GM23248 (cell line): ENCODE measurements around the gene REM2. TPM values are rescaled to one million over a fixed set of nuclear protein-coding genes. Genes with fewer than 3 reads are reported as not detected.

Source experiments
- DNase-seq: peaks from one replicate; pipeline ENCODE4 v3.0.0-alpha.2; 2015
- H2AFZ ChIP-seq: fragments of 200-600 bp; sonication (generic); 2 replicates; pipeline ENCODE4 v1.6.1; 2016; ENCODE audit warnings: antibody characterized with exemption
- H3F3A ChIP-seq: fragments of 200-600 bp; sonication (generic); 2 replicates; pipeline ENCODE4 v1.6.1; 2016; ENCODE audit warnings: mild to moderate bottlenecking, antibody characterized with exemption, mixed run types; ENCODE audit not compliant: insufficient read depth
- H3K27ac ChIP-seq: fragments of 200-600 bp; sonication (generic); 2 replicates; pipeline ENCODE4 v1.5.1; 2016; ENCODE audit warnings: mild to moderate bottlenecking
- H3K27me3 ChIP-seq: fragments of 200-600 bp; sonication (generic); replicated peaks from 2 replicates; pipeline ENCODE4 v1.6.1; 2016; ENCODE audit warnings: mild to moderate bottlenecking; ENCODE audit not compliant: insufficient read depth
- H3K36me3 ChIP-seq: fragments of 200-600 bp; sonication (generic); 2 replicates; pipeline ENCODE4 v1.6.1; 2016; ENCODE audit warnings: low read depth, mild to moderate bottlenecking
- H3K4me1 ChIP-seq: fragments of 200-600 bp; sonication (generic); 2 replicates; pipeline ENCODE4 v1.6.1; 2016; ENCODE audit warnings: mild to moderate bottlenecking; ENCODE audit not compliant: insufficient read depth
- H3K4me2 ChIP-seq: fragments of 200-600 bp; sonication (generic); one replicate; pipeline ENCODE4 v1.6.1; 2016; ENCODE audit warnings: mild to moderate bottlenecking; ENCODE audit not compliant: unreplicated experiment
- H3K4me3 ChIP-seq: fragments of 200-600 bp; sonication (generic); 2 replicates; pipeline ENCODE4 v1.5.1; 2016; ENCODE audit warnings: mild to moderate bottlenecking
- H3K79me2 ChIP-seq: fragments of 200-600 bp; sonication (generic); 2 replicates; pipeline ENCODE4 v1.6.1; 2016; ENCODE audit warnings: mild to moderate bottlenecking; ENCODE audit not compliant: insufficient read depth
- H3K9ac ChIP-seq: fragments of 200-600 bp; sonication (generic); 2 replicates; pipeline ENCODE4 v1.6.1; 2016; ENCODE audit warnings: mild to moderate bottlenecking
- H3K9me2 ChIP-seq: fragments of 200-600 bp; sonication (generic); 2 replicates; pipeline ENCODE4 v1.6.1; 2016; ENCODE audit warnings: mixed run types, mild to moderate bottlenecking, moderate library complexity; ENCODE audit not compliant: insufficient read depth
- H3K9me3 ChIP-seq: fragments of 200-600 bp; sonication (generic); one replicate; pipeline ENCODE4 v1.6.1; 2017; ENCODE audit warnings: low read depth
- H4K20me1 ChIP-seq: fragments of 200-600 bp; sonication (generic); 2 replicates; pipeline ENCODE4 v1.6.0; 2016; ENCODE audit not compliant: insufficient read depth
- EZH2 ChIP-seq: fragments of 200-600 bp; sonication (generic); IDR thresholded peaks from 2 replicates; pipeline ENCODE4 v1.6.1; 2018; ENCODE audit warnings: antibody characterized with exemption, mild to moderate bottlenecking; ENCODE audit not compliant: insufficient read depth, poor library complexity, severe bottlenecking
- EZH2phosphoT487 ChIP-seq: fragments of 200-600 bp; sonication (generic); IDR thresholded peaks from 2 replicates; pipeline ENCODE4 v1.6.1; 2018; ENCODE audit warnings: antibody characterized with exemption, moderate library complexity, mild to moderate bottlenecking, low read depth; ENCODE audit not compliant: insufficient read depth
- WGBS, 2 experiments: methylation state at CpG; one replicate each; pipeline ENCODE4 v1.1.6; 2015 to 2017; ENCODE audit warnings: low lambda C conversion rate in 2 of 2, low coverage in 1 of 2; ENCODE audit errors: missing lambda C conversion rate in 2 of 2; 5-methylcytosine and 5-hydroxymethylcytosine counted together
- in situ Hi-C: fragments of 300-500 bp; cut with MboI; formaldehyde crosslinking; loops from 2 replicates; pipeline ENCODE4 v1.15.0; 2020
- polyA plus RNA-seq: library from polyadenylated mRNA; unstranded; fragments of >200 nt; fragmentation: Nextera tagmentation; extraction: Ambion mirVana; gene quantifications from 2 replicates; pipeline ENCODE4 v1.2.1, GENCODE V29; 2016
- total RNA-seq: library from RNA; depleted of rRNA; stranded (reverse); fragments of >200 nt; shearing (Covaris generic); gene quantifications from 2 replicates; pipeline ENCODE4 v1.2.3, GENCODE V29; 2014

REM2 gene
- total and polyA plus RNA-seq, 2 experiments from 2014 or later, result 0.22 TPM; not detected in 1

DNA sequence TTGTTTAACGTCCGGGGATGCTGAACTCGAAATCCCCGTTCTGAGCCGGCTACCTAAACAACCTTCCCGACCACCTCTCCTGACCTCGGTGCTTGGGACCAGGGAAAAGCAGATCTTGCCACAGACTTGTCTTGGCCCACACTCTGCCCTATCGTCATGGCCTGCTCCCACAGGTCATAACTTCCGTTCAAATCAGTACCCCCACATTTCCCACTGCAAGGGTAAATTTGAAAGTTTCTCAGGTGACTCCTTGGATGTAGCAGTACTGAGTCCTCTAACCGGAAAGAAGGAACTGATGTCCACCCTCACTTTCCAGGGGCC lies 36.5 kb downstream of the REM2 start:
- Histone ChIP-seq H3K4me2 (peak overlapping the region; percentile 52), H3F3A (peaks cover 34% of the 10 kb centered on the region), H3K36me3 (peaks cover 30% of the 10 kb centered on the region), H4K20me1 (no peaks in the 10 kb centered on the region), H3K4me1 (peaks cover 21% of the 10 kb centered on the region), H3K9ac (peak overlapping the region; percentile 67), H3K27ac (peak overlapping the region; percentile 83), H2AFZ (peak overlapping the region; percentile 84), H3K9me2 (no peaks in the 10 kb centered on the region), H3K27me3 (no peaks in the 10 kb centered on the region), H3K79me2 (peaks cover 40% of the 10 kb centered on the region), H3K9me3 (no peaks in the 10 kb centered on the region), H3K4me3 (peak overlapping the region; percentile 61)
- in situ Hi-C loops, result no loop called here
- no peak for DNase-seq
- TF ChIP-seq EZH2 (no peak), EZH2phosphoT487 (no peak)
- WGBS, 2 experiments, result 15 to 16% methylated on average over 10 of the region's 10 CpGs

DNA sequence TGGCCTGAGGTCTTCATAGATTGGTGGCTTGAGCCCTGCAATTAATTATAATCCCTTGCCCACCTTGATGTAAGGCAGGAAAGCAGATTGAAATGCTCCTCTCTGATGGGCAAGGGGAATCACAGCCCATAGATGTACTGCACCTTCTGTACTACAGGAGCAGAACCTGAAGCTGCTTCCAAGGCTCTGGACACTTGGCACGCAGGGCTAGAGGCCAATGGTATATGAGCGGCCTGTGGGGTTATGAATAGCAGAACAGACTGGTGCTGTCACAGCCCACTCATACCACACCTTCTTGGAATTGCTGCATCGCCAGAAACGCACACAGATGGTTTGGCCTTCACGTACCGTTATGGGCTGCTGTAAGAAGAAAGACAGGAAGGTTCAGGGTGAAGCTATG lies 37.7 kb downstream of the REM2 start:
- no peak for DNase-seq
- H3K36me3 ChIP-seq, result peaks cover 36% of the 10 kb centered on the region
- H2AFZ ChIP-seq, result no peak overlapping the region
- no peaks in the 10 kb centered on the region for H3K9me2 ChIP-seq
- WGBS, 2 experiments, result 85 to 89% methylated on average over 6 of the region's 6 CpGs
- H3K4me2 ChIP-seq, result no peak overlapping the region
- no peaks in the 10 kb centered on the region for H4K20me1 ChIP-seq
- H3K4me3 ChIP-seq, result no peak overlapping the region
- in situ Hi-C loops, result no loop called here
- H3K27ac ChIP-seq, result no peak overlapping the region
- no peaks in the 10 kb centered on the region for H3K27me3 ChIP-seq
- H3K9me3 ChIP-seq, result no peaks in the 10 kb centered on the region
- peaks cover 34% of the 10 kb centered on the region for H3F3A ChIP-seq
- TF ChIP-seq EZH2 (no peak), EZH2phosphoT487 (no peak)
- H3K79me2 ChIP-seq, result peaks cover 32% of the 10 kb centered on the region
- H3K4me1 ChIP-seq, result peaks cover 21% of the 10 kb centered on the region
- H3K9ac ChIP-seq, result no peak overlapping the region

DNA sequence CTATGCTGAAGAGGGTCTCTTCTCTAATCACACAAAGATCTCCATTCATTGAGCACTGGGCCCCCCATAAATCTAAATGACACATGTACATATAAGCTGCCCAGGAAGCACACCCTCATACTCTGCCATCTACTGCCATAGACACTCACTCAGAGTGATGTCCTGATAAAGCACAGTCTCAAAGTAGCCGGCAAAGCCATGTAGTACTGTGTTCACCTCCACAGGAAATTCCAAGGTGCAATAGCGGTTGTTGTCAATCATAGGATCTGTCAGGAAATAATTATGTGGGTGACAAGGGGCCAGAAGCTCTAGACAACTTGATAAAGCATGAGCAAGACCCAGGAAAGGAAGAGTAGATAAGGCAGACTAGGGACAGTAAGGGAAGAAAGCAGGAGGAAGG lies 39.3 kb downstream of the REM2 start:
- Histone ChIP-seq H3K79me2 (peaks cover 30% of the 10 kb centered on the region), H3K4me3 (no peak overlapping the region), H4K20me1 (no peaks in the 10 kb centered on the region), H3K27ac (0 out of 2 replicates have a peak overlapping the region, but pooled peaks have one; percentile 4), H3K27me3 (no peaks in the 10 kb centered on the region), H3F3A (peaks cover 34% of the 10 kb centered on the region), H3K36me3 (peaks cover 40% of the 10 kb centered on the region), H3K9me3 (no peaks in the 10 kb centered on the region), H3K4me2 (no peak overlapping the region), H3K9ac (no peak overlapping the region), H3K4me1 (peaks cover 23% of the 10 kb centered on the region), H2AFZ (no peak overlapping the region), H3K9me2 (no peaks in the 10 kb centered on the region)
- TF ChIP-seq EZH2, result no peak
- TF ChIP-seq EZH2phosphoT487, result no peak
- in situ Hi-C loops, result no loop called here
- no peak for DNase-seq
- WGBS, 2 experiments, result 97 to 100% methylated on average over 2 of the region's 2 CpGs

DNA sequence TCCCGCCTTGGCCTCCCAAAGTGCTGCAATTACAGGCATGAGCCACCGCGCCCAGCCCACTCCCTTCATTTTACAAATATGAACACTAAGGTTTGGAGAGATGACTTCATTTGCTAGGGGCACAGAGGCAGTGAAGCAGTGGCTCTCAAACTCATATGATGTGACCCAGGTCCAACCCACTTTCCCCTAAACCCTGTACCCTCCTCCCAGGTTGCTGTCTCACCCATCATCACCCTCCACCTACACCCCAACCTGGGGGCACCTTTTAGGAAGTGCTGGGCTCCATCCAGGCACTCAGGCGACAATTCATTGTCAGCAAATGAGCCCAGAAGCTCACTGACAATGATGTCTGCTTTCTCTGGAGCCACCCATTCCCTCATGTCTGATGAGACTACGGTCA lies 40.7 kb downstream of the REM2 start:
- Histone ChIP-seq H3K4me1 (peaks cover 27% of the 10 kb centered on the region), H3K79me2 (peaks cover 31% of the 10 kb centered on the region), H4K20me1 (no peaks in the 10 kb centered on the region), H3K36me3 (peaks cover 40% of the 10 kb centered on the region), H2AFZ (no peak overlapping the region), H3F3A (peaks cover 34% of the 10 kb centered on the region), H3K4me2 (no peak overlapping the region), H3K9ac (no peak overlapping the region), H3K9me3 (no peaks in the 10 kb centered on the region), H3K9me2 (no peaks in the 10 kb centered on the region), H3K4me3 (no peak overlapping the region), H3K27me3 (no peaks in the 10 kb centered on the region), H3K27ac (no peak overlapping the region)
- no peak for TF ChIP-seq EZH2phosphoT487
- no peak for TF ChIP-seq EZH2
- 90 to 92% methylated on average over 5 of the region's 5 CpGs for WGBS, 2 experiments
- in situ Hi-C loops, result no loop called here
- no peak for DNase-seq

DNA sequence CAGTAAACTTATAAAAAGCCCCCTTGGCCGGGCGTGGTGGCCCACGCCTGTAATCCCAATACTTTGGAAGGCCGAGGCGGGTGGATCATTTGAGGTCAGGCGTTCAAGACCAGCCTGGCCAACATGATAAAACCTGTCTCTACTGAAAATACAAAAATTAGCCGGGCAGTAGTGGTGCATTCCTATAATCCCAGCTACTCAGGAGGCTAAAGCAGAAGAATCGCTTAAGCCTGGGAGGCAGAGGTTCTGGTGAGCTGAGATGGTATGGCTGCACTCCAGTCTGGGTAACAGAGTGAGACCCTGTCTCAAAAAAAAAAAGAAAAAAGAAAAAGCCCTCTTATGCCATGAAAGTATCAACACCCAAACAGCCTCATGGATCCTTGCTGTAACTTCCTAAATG lies 42.5 kb downstream of the REM2 start:
- 0 out of 2 replicates have a peak overlapping the region, but pooled peaks have one; percentile 17 for H3K9ac ChIP-seq
- H3F3A ChIP-seq, result peaks cover 29% of the 10 kb centered on the region
- 96 to 98% methylated on average over 8 of the region's 8 CpGs for WGBS, 2 experiments
- H3K4me1 ChIP-seq, result peaks cover 21% of the 10 kb centered on the region
- H3K4me2 ChIP-seq, result no peak overlapping the region
- in situ Hi-C loops, result no loop called here
- no peaks in the 10 kb centered on the region for H3K9me3 ChIP-seq
- H3K27ac ChIP-seq, result peak overlapping the region; percentile 34; the same call in 1 of the 2 replicates
- peaks cover 31% of the 10 kb centered on the region for H3K36me3 ChIP-seq
- TF ChIP-seq EZH2, result no peak
- no peak for TF ChIP-seq EZH2phosphoT487
- no peaks in the 10 kb centered on the region for H4K20me1 ChIP-seq
- peaks cover 35% of the 10 kb centered on the region for H3K79me2 ChIP-seq
- H3K9me2 ChIP-seq, result no peaks in the 10 kb centered on the region
- H3K27me3 ChIP-seq, result no peaks in the 10 kb centered on the region
- H3K4me3 ChIP-seq, result no peak overlapping the region
- H2AFZ ChIP-seq, result no peak overlapping the region
- DNase-seq, result no peak
